ENCODE data around the gene DENND1C. TPM values are rescaled to one million over a fixed set of nuclear protein-coding genes. Genes with fewer than 3 reads are reported as not detected.

Gene DENND1C
- total RNA-seq, 1 donor from 2014 or later, result 90.0 TPM

DNA sequence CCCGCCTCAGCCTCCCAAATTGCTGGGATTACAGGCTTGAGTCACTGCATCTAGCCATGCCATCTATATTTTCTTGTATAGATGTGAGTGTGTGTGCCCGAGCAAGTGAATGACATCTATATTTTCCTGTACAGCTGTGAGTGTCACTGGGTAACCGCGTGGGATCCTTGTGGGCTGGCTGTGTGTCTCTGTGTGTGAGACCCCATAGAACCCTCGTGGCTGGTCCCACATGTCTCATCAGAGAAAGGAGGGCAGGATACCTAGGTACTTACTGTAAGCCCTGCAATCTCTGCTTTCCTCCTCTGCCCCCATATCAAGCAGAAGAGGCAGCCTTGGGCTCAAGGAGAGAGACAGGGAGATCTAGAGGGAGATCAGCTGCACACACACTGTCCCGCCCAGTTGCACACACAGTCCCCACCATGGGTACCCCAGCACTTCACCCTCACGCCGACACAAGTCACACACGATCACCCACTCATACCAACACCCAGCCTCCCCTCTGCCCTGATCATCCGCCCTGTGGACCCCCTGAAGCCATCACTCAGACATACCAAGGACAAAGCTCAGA is 655 bp downstream of the DENND1C start:
- intact Hi-C loops (cut with micrococcal nuclease), result loop anchor here (1.0 to 2.0 kb wide), 2 partner anchors 21 to 24 kb away; no protein-coding TSS in a partner anchor

DNA sequence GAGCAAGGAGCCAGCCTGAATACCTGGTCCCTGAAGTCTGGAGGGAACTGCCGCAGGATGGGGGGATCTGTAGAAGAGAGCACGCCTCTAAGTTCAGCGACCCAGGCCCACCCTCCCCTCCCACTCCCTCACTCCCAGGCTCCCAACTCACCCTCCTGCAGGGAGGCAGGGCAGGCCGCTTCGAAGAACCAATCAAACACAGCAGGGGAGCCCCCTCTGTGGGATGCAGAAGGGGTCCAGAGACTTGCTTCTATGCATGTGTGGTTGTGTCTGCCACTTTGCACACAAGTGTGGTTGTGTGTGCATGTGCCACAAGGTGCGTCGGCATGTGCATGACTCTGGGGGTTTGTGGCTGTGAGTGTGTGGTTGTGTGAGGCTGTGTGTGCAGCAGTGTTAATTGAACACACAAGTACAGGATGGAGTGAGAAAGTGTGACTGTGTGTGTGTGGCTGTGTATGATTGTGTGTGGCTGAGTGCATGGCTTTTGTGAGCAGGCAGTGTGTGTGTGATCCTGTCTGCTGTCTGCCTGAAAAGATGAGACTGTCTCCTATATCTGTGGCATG is 1.7 kb downstream of the DENND1C start:
- intact Hi-C loops (cut with micrococcal nuclease), result loop anchor here (2.0 kb wide), 1 partner anchor 25 kb away; no protein-coding TSS in a partner anchor

GRCh38 chr19:6478815-6479214 is 2.8 kb downstream of the DENND1C start:
- intact Hi-C loops (cut with micrococcal nuclease), result no loop called here

DNA sequence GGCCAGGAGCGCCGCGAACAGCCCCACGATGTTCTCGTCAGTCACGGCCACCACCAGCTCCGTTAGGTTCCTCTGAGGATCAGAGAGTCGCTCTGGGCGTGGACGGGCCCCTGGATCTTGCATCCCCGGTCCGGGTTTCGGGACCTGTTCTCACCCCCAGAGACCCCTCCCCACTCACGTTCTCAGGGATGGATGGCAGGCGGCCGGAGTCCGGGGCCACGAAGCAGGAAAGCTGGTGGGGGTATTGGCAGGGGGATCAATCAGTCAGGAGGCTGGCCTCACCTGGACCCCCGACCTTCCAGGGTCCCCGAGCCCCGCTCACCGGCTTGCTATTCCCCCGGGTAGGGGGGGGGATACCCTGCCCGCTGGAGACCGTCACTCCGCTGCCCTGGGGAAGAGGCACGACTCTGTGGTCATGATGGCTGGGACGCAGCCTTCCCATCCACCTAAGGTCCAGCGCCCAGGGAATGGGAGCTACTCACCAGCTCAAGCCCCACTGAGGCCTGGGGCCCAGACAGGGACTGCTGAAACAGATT is 4.6 kb downstream of the DENND1C start:
- intact Hi-C loops (cut with micrococcal nuclease), result no loop called here

DNA sequence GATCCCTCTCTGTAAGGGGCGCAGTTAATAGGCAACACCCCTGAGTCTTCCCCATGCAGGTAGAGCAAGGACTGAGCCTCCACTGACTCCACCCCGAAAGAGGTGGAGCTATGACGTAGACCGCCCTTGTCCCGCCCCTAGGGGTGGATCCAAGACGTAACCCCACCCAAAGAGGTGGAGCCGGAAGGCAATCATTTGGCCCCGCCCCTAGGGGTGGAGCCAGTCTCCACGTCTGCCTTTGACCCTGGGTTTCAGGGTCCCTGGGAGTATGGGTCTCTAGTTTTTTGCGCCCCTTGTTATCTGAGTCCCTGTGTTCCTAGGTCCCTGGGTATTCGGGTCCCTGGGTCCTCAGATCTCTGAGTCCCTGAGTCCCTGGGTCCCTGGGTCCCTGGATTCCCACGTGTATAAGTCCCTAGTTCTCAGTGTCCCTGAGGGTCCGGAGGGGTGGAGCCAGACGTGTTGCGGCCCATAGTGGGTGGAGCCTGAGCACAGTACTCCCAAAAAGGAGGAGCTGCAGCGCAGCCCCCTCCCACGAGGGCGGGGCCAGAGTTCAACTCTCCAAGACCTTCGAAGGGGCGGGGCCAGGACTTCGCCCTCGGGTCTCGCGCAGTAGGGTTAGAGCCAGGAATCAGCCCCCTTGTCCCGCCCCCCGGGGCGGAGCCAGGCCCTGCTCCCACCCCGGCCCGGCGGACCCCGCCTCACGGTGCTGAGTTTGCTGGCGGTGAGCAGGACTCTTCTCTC is 5.3 kb downstream of the DENND1C start:
- intact Hi-C loops (cut with micrococcal nuclease), result no loop called here

- intact Hi-C loops (cut with micrococcal nuclease), result no loop called here
Measured at GRCh38 chr19:6475321-6476108, 6.1 kb downstream of the DENND1C start.

GRCh38 chr19:6473647-6474046 is 7.9 kb downstream of the DENND1C start:
- intact Hi-C loops (cut with micrococcal nuclease), result no loop called here

DNA sequence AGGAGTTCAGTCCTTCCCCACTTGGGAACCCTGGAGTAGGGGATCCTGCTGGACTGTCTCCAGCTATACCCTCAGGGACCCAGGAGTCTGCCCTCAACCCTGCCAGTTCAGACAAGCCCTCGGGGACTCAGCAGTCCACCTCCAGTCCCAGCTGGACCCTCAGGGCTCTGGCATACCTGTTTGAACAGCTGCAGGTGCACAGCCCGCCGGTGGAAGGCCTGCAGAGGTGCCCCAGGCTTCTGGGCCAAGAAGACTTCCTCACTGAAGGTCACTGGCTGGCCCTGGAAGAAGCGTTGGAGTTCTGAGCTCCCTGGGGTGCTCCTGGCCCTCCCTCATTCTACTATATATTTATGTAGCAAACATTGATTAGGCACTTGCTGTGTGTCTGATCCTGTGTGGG is 8.9 kb downstream of the DENND1C start:
- intact Hi-C loops (cut with micrococcal nuclease), result no loop called here

DNA sequence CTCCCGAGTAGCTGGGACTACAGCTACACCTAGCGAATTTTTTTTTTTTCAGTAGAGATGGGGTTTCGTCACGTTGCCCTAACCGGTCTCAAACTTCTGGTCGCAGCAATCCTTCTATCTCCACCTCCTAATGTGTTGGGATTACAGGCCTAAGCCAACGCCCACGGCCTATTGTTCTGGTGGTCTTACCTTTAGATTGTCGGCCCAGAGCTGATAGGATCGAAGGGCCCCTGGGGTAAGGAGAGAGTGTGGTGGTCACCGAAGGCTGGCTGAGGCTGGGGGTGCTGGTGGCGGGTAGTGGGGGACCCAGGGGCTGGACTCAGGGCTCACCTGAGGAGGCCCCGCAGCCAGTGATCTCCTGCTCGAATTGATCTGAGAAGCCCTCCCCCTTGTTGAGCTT is 10.5 kb downstream of the DENND1C start:
- intact Hi-C loops (cut with micrococcal nuclease), result no loop called here

DNA sequence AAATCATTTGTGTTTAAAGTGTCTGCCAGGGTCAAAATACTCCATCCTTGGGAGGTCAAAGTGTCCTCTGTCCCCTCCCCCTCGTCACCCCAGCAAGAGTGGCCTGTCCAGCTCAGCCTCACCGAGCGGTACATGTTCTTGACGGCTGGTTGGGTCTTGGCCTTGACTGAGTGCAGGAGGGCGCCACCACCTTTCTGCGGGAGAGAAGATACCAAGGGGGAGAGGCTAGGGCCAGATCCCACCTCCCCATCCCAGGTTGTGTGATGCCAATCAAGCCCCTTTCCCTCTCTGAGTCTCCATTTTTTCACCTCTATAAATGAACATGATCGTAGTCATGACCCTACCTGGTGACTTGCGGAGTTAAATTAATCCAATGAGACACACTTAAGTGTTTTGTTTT is 11.4 kb downstream of the DENND1C start:
- intact Hi-C loops (cut with micrococcal nuclease), result no loop called here

GRCh38 chr19:6467384-6467783 is 14.2 kb downstream of the DENND1C start:
- intact Hi-C loops (cut with micrococcal nuclease), result no loop called here

DNA sequence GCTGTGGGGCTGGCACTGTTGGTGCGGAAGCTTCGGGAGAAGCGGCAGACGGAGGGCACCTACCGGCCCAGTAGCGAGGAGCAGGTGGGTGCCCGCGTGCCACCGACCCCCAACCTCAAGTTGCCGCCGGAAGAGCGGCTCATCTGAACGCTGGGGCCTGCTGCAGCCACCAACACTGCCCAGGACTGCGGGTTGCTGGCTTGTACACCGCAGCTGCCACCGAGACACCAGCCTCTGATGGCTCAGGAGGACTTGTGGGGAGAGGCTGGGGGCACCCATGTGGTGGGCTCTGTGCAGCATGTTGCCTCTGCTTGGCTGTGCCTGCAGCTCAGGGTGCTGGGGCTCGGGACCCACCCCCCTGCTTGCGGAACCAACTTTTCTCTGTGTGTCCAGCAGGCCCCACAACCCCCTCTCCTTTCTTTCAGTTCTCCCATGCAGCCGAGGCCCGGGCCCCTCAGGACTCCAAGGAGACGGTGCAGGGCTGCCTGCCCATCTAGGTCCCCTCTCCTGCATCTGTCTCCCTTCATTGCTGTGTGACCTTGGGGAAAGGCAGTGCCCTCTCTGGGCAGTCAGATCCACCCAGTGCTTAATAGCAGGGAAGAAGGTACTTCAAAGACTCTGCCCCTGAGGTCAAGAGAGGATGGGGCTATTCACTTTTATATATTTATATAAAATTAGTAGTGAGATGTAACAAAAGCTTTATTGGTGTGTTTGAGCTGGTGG is 14.9 kb downstream of the DENND1C start:
- intact Hi-C loops (cut with micrococcal nuclease), result no loop called here

- intact Hi-C loops (cut with micrococcal nuclease), result no loop called here
Measured at GRCh38 chr19:6465663-6466062, 15.9 kb downstream of the DENND1C start.

DNA sequence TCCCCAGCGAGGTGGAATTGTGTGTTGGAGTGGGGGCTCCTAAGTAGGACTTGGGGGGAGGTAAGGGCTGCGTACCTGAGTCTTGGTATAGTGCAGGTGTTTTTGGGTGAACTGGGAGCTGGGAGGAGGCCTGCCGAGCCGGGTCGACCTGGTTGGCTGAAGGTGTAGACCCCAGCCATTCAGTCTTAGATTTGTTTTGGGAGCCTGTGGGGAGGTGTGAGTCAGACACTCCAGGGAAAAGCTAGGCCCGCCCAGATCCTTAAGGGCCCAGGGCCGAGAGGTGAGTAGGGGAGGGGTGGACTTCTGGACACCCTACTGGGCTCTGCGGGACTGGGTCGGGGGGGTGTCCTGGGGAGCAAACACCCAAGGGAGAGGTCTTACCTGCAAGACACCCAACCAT is 16.6 kb downstream of the DENND1C start:
- intact Hi-C loops (cut with micrococcal nuclease), result no loop called here

- intact Hi-C loops (cut with micrococcal nuclease), result no loop called here
Measured at GRCh38 chr19:6464070-6464873, 17.3 kb downstream of the DENND1C start, which contains the start of gene CRB3. TSS of gene CRB3 (plus strand) at chr19:6464271. CDS start at chr19:6464702, 431 bp downstream.

- intact Hi-C loops (cut with micrococcal nuclease), result loop anchor here (1.0 to 2.0 kb wide), 6 partner anchors 21 to 99 kb away; partner anchors contain the start of genes CLPP, DENND1C and GTF2F1
Measured at GRCh38 chr19:6460099-6460884, 21.3 kb downstream of the DENND1C start.

GRCh38 chr19:6459262-6460098 is 22.1 kb downstream of the DENND1C start, which contains the start of gene SLC25A23:
TSS of gene SLC25A23 (minus strand) at chr19:6459792. CDS start at chr19:6459628, 164 bp downstream.
- intact Hi-C loops (cut with micrococcal nuclease), result loop anchor here (1.0 to 2.0 kb wide), 6 partner anchors 22 to 98 kb away; partner anchors contain the start of genes CLPP, DENND1C and GTF2F1

- intact Hi-C loops (cut with micrococcal nuclease), result no loop called here
Measured at GRCh38 chr19:6458695-6459261, 22.8 kb downstream of the DENND1C start.
